NCI-H187 treated with DMSO at 0.1 percent for 48 hours (cell line): ENCODE measurements around the gene C1orf226.
"Not testable (repeated sequence)": the region's sequence is repeated elsewhere in the genome, so short reads cannot be mapped to it uniquely, and the experiment has no call there.

ENCODE experiments used
- DNase-seq: peaks from one replicate; lab custom pipeline; 2025; lab: John Stamatoyannopoulos, UW

The C1orf226 gene

DNA sequence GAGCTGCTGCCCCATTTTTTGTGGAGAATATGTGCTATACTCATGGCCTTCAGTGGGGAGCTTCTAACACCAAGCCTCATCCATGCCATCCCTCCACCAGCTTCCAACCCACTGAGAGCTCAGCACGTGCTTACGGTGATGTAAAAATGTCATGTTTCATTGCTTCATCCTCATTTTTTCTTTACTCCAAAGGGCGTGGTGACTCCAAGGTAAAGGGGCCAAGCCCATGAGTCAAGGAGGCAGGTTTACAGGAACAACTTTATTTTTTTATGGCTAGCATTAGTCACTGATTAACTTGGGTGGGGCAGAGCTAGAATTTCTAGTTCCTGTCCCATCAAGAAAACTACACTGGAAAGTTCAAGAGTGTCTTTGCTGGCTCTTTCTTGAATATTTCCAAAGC lies at the start of gene C1orf226:
Gene C1orf226 (plus strand): TSS at position 346 of the 400 bp plus-strand sequence. CDS start 174 bp downstream, outside the sequence.
- DNase-seq: no peak

GRCh38 chr1:162333991-162334390 lies 47.5 kb upstream of the C1orf226 start:
- DNase-seq: peak; percentile 48

GRCh38 chr1:162335126-162335525 lies 46.4 kb upstream of the C1orf226 start:
- DNase-seq: no peak

GRCh38 chr1:162336621-162337285 lies 44.8 kb upstream of the C1orf226 start:
- no peak for DNase-seq

GRCh38 chr1:162342452-162342983 lies 39.0 kb upstream of the C1orf226 start:
- DNase-seq: no peak

DNA sequence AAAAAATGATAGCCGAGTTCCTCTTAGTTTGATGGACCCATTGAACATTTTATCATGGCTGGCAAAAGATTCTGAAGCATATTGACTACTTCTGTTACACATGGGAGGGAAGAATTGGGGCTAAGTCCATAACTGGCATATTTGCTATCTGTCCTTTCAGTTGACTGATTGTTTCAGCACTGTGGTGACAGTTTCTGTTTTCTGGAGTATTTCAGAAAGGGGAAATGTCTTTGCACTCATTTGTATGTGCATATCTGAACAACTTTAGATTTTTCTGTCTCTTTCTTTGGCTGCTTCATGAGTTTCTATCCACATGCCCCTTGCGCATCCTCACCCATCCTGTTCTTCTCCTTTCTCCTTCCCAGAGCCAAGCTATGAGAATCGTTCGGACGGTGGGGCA lies 38.1 kb upstream of the C1orf226 start:
- no peak for DNase-seq

DNA sequence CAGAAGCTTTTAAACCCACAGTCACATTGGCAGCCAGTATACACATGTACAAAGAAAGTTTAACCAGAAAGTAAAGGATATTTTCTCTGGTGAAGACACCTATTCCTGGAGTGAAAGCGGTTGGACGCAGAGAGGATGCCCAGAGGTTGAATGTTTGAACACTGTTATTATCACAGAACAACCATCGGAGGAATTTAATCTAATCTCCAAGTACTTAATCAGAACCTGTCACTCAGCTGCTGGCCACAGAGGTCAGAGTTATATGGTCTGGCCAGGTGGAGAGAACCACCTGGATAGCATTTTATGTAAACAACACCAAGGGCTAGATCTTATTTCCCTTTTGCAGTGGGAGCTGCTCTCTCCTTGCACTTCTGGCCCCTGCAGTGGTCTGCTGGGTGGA lies 34.2 kb upstream of the C1orf226 start:
- DNase-seq: no peak

GRCh38 chr1:162349635-162350330 lies 31.7 kb upstream of the C1orf226 start:
- no peak for DNase-seq

DNA sequence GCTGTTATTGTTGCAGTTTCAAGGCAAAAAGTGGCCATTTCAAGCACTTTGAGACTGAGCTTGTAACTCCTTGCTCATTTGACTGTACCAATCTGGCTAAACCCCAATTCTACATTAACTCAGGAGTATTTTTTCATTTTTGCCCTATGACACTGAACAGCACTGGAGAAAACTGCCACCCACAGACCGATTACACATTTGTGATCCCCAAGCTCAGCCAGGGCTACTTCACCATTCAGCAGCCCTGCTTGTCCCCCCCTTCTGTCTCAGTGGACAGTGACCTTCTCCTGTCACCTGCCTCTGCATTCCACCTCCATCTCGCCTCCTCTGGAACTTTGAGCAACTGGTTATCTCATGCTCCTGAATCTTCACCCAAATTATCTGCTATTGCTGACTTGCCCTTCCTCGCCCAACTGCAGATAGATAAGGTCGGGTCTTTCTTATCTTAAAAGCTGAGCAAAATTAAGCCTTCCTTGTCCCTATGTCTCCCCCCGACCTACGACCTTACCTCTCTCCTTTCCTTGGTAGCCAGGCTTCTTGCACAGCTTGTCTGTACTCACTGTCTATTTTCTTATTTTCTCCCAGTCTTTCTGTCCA lies 30.2 kb upstream of the C1orf226 start:
- DNase-seq: no peak

DNA sequence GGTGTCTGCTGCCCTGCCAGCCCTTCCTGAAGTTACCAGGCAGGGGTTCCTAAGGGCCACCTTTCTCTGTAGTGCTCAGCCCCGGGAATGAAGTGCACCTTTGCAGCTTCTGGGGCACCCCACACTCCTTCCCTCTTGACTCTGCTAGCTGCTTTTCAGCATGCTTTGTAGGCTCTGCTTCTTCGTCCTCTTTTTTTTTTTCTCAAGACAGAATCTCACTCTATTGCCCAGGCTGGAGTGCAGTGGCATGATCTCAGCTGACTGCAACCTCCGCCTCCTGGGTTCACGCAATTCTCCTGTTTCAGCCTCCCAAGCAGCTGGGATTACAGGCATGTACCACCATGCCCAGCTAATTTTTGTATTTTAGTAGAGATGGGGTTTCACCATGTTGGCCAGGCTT lies 29.7 kb upstream of the C1orf226 start:
- DNase-seq: not testable (repeated sequence)

GRCh38 chr1:162353078-162353477 lies 28.4 kb upstream of the C1orf226 start:
- DNase-seq: no peak

- no peak for DNase-seq
Observed at GRCh38 chr1:162353702-162354101, 27.8 kb upstream of the C1orf226 start.

GRCh38 chr1:162357681-162358266 lies 23.8 kb upstream of the C1orf226 start:
- DNase-seq: peak; percentile 36

- DNase-seq: no peak
Observed at GRCh38 chr1:162358928-162359327, 22.6 kb upstream of the C1orf226 start.

DNA sequence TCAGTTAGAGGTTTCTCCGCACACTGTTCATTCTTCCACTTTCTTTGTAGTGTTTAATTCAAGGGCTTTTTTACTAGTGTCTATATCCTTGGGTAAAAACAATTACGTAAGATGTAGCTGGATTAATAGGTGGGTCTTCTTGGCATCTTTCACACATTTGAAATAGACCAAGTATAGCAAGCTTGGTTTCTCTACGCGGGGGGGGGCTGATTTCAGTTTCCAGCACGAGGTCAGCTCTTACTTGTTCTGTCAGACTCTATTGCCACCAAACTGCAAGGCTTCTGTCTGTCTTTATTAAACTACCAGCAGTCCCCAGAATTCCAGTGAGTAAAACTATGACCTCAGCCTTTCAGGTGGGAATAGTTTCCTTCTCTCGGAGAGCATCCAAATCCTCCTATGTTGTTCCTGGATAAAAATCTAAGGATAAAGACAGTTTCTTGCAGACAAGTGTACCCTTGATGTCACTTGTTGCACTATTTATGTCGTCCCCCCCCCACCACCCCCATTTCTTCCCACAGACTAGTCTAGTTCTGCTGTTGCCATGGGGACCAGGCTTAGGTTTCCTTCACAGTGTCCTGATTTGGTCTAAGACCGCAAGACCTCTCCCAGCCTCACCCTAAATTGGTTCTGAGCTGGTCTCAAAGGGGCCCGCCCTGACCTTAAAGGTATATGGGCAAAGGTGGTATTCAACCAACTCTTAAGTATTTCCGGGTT lies 21.8 kb upstream of the C1orf226 start:
- no peak for DNase-seq

GRCh38 chr1:162360237-162360873 lies 21.2 kb upstream of the C1orf226 start:
- DNase-seq: no peak

- DNase-seq: no peak
Observed at GRCh38 chr1:162360874-162361260, 20.7 kb upstream of the C1orf226 start.

- no peak for DNase-seq
Observed at GRCh38 chr1:162361349-162361748, 20.2 kb upstream of the C1orf226 start.

DNA sequence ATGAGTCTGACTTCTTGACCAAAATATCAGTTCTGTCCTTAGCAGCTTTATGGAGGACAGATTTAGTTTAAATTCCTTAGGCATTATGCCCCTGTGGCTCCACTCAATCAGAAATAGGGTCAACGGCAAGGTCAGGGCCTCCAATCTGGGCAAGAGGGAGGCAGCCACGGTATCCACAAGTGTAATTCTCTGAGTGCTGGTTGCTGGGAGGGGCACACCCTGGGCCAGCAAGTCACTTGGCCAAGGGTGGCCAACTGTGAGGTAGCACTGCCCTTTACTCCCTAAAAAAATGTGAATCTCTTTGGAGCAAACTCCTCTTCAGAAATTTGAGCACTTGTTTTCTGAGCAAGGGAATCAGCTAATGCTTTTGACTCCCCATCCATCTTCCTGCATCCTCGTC lies 17.7 kb upstream of the C1orf226 start:
- no peak for DNase-seq

- no peak for DNase-seq
Observed at GRCh38 chr1:162364498-162364897, 17.0 kb upstream of the C1orf226 start.

GRCh38 chr1:162365284-162366020 lies 16.1 kb upstream of the C1orf226 start:
- no peak for DNase-seq
